OCI-LY1 (cell line): Measurements from ENCODE around the gene SLC27A6.

Experiments
- CTCF ChIP-seq: fragments of 200-600 bp; sonication (generic), shearing (Covaris generic); IDR thresholded peaks from 2 replicates; pipeline ENCODE4 v1.5.1; 2017; ENCODE audit warnings: mild to moderate bottlenecking, antibody characterized with exemption, low read length, moderate library complexity, mixed read lengths
- EZH2 ChIP-seq: fragments of 200-600 bp; sonication (generic), shearing (Covaris generic); IDR thresholded peaks from 2 replicates; pipeline ENCODE4 v1.8.0; 2017; ENCODE audit warnings: borderline replicate concordance, mixed run types, mild to moderate bottlenecking, antibody characterized with exemption, low read length, moderate library complexity, mixed read lengths

- TF ChIP-seq CTCF, result no peak
- no peak for TF ChIP-seq EZH2
Observed at GRCh38 chr5:129031886-129032683, 66.8 kb downstream of the SLC27A6 start.
